ENCODE measurements around the gene HOXA6. TPM values are rescaled to one million over a fixed set of nuclear protein-coding genes. Genes with fewer than 3 reads are reported as not detected.
A peak's percentile ranks its signal among the peaks of the same experiment; 100 is the strongest.

HOXA6 gene
- total and polyA plus RNA-seq, 2 experiments from 2014 or later: not detected

- Mint-ChIP-seq H3K9me3 (peaks cover 4% of the 10 kb centered on the region; the same call in 2 of the 3 replicates), H3K4me1 (peaks cover 40% of the 10 kb centered on the region), H3K27ac (no peak within 1 kb of the TSS), H3K4me3 (peak within 1 kb of the TSS; percentile 32; the same call in 2 of the 3 replicates), H3K36me3 (ENCODE audit: low read depth) (no peaks in the 10 kb centered on the region), H3K27me3 (ENCODE audit: insufficient read depth, low read depth, poor library complexity) (peaks cover 100% of the 10 kb centered on the region)
- no peaks in the 10 kb centered on the region for H3K79me2 ChIP-seq (replicated peaks; ENCODE audit: insufficient read depth)
- peaks cover 58% of the 10 kb centered on the region for H4K20me1 ChIP-seq (replicated peaks; ENCODE audit: insufficient read depth)
- peak within 1 kb of the TSS; percentile 44; the same call in 1 of the 2 replicates for H3K4me3 ChIP-seq
- no peaks in the 10 kb centered on the region for H3K9me2 ChIP-seq (ENCODE audit: insufficient read depth)
- DNase-seq (ENCODE audit: low spot score): no peak
- peaks cover 100% of the 10 kb centered on the region for H3K27me3 ChIP-seq (ENCODE audit: insufficient read depth)
- no peak for ATAC-seq
- H3K27ac ChIP-seq (ENCODE audit: low read depth): no peak within 1 kb of the TSS
- no peak for TF ChIP-seq ZNF331 (CRISPR knock-in tag; IDR thresholded peaks at IDR 0.05; ENCODE audit: low read depth)
- peak; percentile 54 for TF ChIP-seq EZH2phosphoT487 (IDR thresholded peaks at IDR 0.05; ENCODE audit: unreplicated experiment)
- TF ChIP-seq EZH2 (IDR thresholded peaks at IDR 0.05; ENCODE audit: low read depth, unreplicated experiment): peak; percentile 81
- no peak for TF ChIP-seq REST (IDR thresholded peaks at IDR 0.05; ENCODE audit: unreplicated experiment)
- H3K4me2 ChIP-seq: peak within 1 kb of the TSS; percentile 72
- peaks cover 61% of the 10 kb centered on the region for H3F3A ChIP-seq (replicated peaks; ENCODE audit: low read depth)
- H2AFZ ChIP-seq: no peak within 1 kb of the TSS
- peaks cover 70% of the 10 kb centered on the region for H3K4me1 ChIP-seq (ENCODE audit: insufficient read depth)
- no peaks in the 10 kb centered on the region for H3K36me3 ChIP-seq (ENCODE audit: insufficient read depth)
These were observed 37.7 kb upstream of the HOXA6 start, which contains the start of gene HOXA11 for GRCh38 chr7:27185013-27185853. TSS of gene HOXA11 (minus strand) at chr7:27185232. CDS start at chr7:27185144, 88 bp downstream.

GRCh38 chr7:27184337-27185012, 36.9 kb upstream of the HOXA6 start:
- Mint-ChIP-seq H3K36me3 (ENCODE audit: low read depth) (no peaks in the 10 kb centered on the region), H3K4me3 (peak overlapping the region; percentile 32; the same call in 2 of the 3 replicates), H3K27me3 (ENCODE audit: insufficient read depth, low read depth, poor library complexity) (peaks cover 100% of the 10 kb centered on the region), H3K27ac (no peak overlapping the region), H3K9me3 (peaks cover 7% of the 10 kb centered on the region; the same call in 2 of the 3 replicates), H3K4me1 (peaks cover 41% of the 10 kb centered on the region)
- Histone ChIP-seq H2AFZ (no peak overlapping the region), H3F3A (replicated peaks; ENCODE audit: low read depth) (peaks cover 57% of the 10 kb centered on the region), H4K20me1 (replicated peaks; ENCODE audit: insufficient read depth) (peaks cover 53% of the 10 kb centered on the region), H3K79me2 (replicated peaks; ENCODE audit: insufficient read depth) (no peaks in the 10 kb centered on the region), H3K9me2 (ENCODE audit: insufficient read depth) (no peaks in the 10 kb centered on the region), H3K4me3 (peak overlapping the region; percentile 44; the same call in 1 of the 2 replicates), H3K36me3 (ENCODE audit: insufficient read depth) (no peaks in the 10 kb centered on the region), H3K4me2 (peak overlapping the region; percentile 72), H3K27me3 (ENCODE audit: insufficient read depth) (peaks cover 100% of the 10 kb centered on the region), H3K4me1 (ENCODE audit: insufficient read depth) (peaks cover 69% of the 10 kb centered on the region), H3K27ac (ENCODE audit: low read depth) (no peak overlapping the region)
- DNase-seq (ENCODE audit: low spot score) (peak; percentile 76), ATAC-seq (no peak)
- TF ChIP-seq CREB1 (CRISPR knock-in tag; IDR thresholded peaks at IDR 0.05; ENCODE audit: low read depth) (peak; percentile 56; the same call in 1 of the 2 replicates), EZH2 (IDR thresholded peaks at IDR 0.05; ENCODE audit: low read depth, unreplicated experiment) (peak; percentile 66), NANOG (IDR thresholded peaks at IDR 0.05; ENCODE audit: borderline replicate concordance) (no peak), EZH2phosphoT487 (IDR thresholded peaks at IDR 0.05; ENCODE audit: unreplicated experiment) (peak; percentile 70), ZNF462 (CRISPR knock-in tag; IDR thresholded peaks at IDR 0.05) (no peak), POLR2AphosphoS5 (IDR thresholded peaks at IDR 0.05; ENCODE audit: low read depth) (no peak), JUNB (IDR thresholded peaks at IDR 0.05; ENCODE audit: unreplicated experiment) (no peak)

Data from GM23338 (cell line).